HepG2 (cell line): ENCODE data around the gene L3MBTL4.

ENCODE experiments used
- ERF ChIP-seq: IDR thresholded peaks from 2 replicates; pipeline ENCODE4 v1.6.1; 2018; ENCODE audit warnings: missing biosample characterization, missing genetic modification reagents
- THAP7 ChIP-seq: sonication (generic); formaldehyde crosslinking; IDR thresholded peaks from 2 replicates; pipeline ENCODE4 v1.8.1; 2023; ENCODE audit warnings: mild to moderate bottlenecking, missing genetic modification reagents

- no peak for TF ChIP-seq ERF (CRISPR knock-in tag)
- TF ChIP-seq THAP7 (CRISPR knock-in tag) = no peak
Observed at GRCh38 chr18:6248017-6248416, 166.7 kb downstream of the L3MBTL4 start.
